SJCRH30 (cell line): ENCODE measurements around the gene TMEM174. TPM values are rescaled to one million over a fixed set of nuclear protein-coding genes. Genes with fewer than 3 reads are reported as not detected.

Source experiments
- DNase-seq, 2 experiments: peaks; one replicate each; pipeline ENCODE4 v3.0.0-alpha.2; 2015 to 2020
- H3K27ac ChIP-seq: fragments of 250-450 bp; sonication (Bioruptor Pico); 2 replicates; pipeline ENCODE4 v1.5.1; 2020; ENCODE audit warnings: mild to moderate bottlenecking, moderate library complexity
- H3K27me3 ChIP-seq: fragments of 250-450 bp; sonication (Bioruptor Pico); 2 replicates; pipeline ENCODE4 v1.5.1; 2020; ENCODE audit warnings: mild to moderate bottlenecking, moderate library complexity
- H3K36me3 ChIP-seq: fragments of 250-450 bp; sonication (Bioruptor Pico); 2 replicates; pipeline ENCODE4 v1.5.1; 2020; ENCODE audit warnings: mild to moderate bottlenecking, moderate library complexity
- H3K4me1 ChIP-seq: fragments of 250-450 bp; sonication (Bioruptor Pico); 2 replicates; pipeline ENCODE4 v1.5.1; 2020; ENCODE audit warnings: mild to moderate bottlenecking, moderate library complexity
- H3K4me3 ChIP-seq: fragments of 250-450 bp; sonication (Bioruptor Pico); 2 replicates; pipeline ENCODE4 v1.5.1; 2020; ENCODE audit warnings: mild to moderate bottlenecking, moderate library complexity
- H3K9me3 ChIP-seq: fragments of 250-450 bp; sonication (Bioruptor Pico); replicated peaks from 2 replicates; pipeline ENCODE4 v1.5.1; 2020; ENCODE audit warnings: mild to moderate bottlenecking, moderate library complexity
- total RNA-seq: library from RNA; depleted of rRNA; stranded (reverse); fragments of >200 nt; shearing (Covaris generic); gene quantifications from 2 replicates; pipeline ENCODE4 v1.2.3, GENCODE V29; 2014; rRNA removed

TMEM174 gene, protein sequence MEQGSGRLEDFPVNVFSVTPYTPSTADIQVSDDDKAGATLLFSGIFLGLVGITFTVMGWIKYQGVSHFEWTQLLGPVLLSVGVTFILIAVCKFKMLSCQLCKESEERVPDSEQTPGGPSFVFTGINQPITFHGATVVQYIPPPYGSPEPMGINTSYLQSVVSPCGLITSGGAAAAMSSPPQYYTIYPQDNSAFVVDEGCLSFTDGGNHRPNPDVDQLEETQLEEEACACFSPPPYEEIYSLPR
- total RNA-seq: not detected in 2 replicates

DNA sequence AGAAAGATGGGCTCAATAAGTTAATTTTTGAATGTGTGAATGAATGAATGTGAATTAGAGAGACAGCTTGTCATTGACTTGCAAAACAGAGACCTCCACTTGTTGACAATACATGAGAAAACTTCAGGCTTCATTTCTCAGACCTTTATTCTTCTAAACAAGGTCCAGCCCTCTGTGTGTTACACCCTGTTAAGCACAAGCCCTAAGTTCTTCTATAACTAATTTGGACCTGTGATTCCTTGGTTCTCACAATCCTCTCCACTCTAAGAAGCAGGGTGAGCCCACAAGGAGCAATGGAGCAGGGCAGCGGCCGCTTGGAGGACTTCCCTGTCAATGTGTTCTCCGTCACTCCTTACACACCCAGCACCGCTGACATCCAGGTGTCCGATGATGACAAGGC is at the start of gene TMEM174:
TMEM174 (plus strand) TSS at position 243 of the 400 bp plus-strand sequence; CDS start at position 294, 51 bp downstream.
- no peak within 1 kb of the TSS for H3K4me3 ChIP-seq
- no peaks in the 10 kb centered on the region; the same call in 1 of the 2 replicates for H3K27me3 ChIP-seq
- no peak for DNase-seq
- H3K9me3 ChIP-seq: no peaks in the 10 kb centered on the region
- H3K27ac ChIP-seq: no peak within 1 kb of the TSS
- no peaks in the 10 kb centered on the region for H3K4me1 ChIP-seq
- H3K36me3 ChIP-seq: no peaks in the 10 kb centered on the region

DNA sequence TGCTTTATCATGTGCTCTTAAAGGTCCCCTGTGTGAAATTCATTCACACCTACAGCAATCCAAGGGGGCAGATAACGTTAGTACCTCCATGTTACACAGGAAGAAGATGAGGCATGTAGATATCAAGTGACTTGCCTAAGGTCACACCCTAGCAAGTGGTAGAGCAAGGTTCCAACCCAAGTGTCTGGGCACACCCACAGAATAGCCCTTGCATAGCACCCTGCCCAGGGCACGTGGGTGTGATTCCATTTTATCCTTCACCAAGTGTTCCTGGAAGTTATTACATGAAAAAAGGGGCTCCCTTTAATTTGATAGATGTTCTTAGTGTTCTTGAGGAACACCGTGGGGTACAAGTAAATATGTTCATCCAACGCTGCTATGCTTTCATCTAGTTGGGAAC is 47.7 kb upstream of the TMEM174 start:
- no peak overlapping the region for H3K4me3 ChIP-seq
- no peak for DNase-seq
- H3K27me3 ChIP-seq: no peaks in the 10 kb centered on the region
- H3K9me3 ChIP-seq: no peaks in the 10 kb centered on the region
- H3K36me3 ChIP-seq: no peaks in the 10 kb centered on the region
- H3K4me1 ChIP-seq: peaks cover 11% of the 10 kb centered on the region
- H3K27ac ChIP-seq: no peak overlapping the region

DNA sequence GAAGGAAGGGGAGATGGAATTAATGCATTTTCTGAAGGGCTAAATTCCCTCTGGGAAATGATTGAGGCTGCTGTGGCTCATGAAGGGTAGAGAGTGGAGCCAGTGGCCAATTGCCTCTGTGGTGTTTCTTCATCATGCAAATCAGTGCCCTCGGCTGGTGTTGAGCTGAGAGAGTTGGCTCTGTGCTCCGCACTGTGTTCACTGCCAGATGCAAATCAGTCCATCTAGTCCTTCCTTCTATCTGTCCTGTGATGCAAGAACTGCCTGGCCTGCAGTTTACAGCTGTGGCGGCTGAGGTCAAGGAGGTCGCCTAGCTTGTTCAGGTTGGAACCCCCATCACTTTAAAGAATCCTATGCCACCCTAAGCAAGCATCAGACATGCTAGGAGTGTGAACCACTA is 46.6 kb upstream of the TMEM174 start:
- DNase-seq: no peak
- Histone ChIP-seq H3K4me3 (no peak overlapping the region), H3K4me1 (peaks cover 11% of the 10 kb centered on the region), H3K27ac (no peak overlapping the region), H3K36me3 (no peaks in the 10 kb centered on the region), H3K27me3 (no peaks in the 10 kb centered on the region), H3K9me3 (no peaks in the 10 kb centered on the region)

DNA sequence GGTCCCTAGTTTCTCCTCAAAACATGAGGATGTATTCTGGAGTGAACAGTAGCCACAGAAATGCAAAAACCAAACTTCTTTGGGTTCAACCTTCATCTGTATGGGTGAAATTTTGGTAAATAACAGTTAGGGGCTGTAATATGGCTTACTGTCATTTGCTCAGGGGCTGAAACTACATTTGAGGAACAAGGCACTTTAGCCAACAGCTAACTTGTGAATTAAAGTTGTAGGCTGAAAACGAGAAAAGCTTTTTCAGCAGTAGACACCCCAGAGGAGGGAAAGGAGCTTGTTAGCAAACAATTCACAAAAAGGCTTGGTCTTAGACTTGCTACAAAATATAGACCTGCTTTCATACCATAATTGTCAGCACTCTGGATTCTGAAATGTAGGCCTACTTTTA is 46.0 kb upstream of the TMEM174 start:
- H3K9me3 ChIP-seq: no peaks in the 10 kb centered on the region
- no peaks in the 10 kb centered on the region for H3K36me3 ChIP-seq
- no peak overlapping the region for H3K4me3 ChIP-seq
- no peak overlapping the region for H3K27ac ChIP-seq
- H3K27me3 ChIP-seq: no peaks in the 10 kb centered on the region
- H3K4me1 ChIP-seq: peaks cover 11% of the 10 kb centered on the region
- no peak for DNase-seq

DNA sequence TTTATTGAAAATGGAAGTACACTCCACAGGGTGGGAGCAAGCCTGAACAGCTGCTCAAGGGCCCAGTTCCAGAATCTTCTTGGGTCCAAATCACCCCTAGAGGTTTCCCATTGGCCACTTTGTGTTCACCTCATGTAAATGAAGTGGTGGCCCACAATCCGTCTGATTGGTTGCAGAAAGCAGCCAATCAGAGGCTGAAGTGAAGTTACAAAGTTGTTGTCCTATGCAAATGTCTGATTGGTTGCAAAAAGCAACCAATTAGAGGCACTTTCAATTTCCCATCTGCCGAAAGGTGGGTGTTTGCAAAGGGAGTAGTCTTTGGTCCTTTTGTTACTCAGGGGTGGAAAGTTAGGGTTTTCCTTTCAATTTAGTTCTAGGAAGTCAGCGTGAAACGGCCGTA is 43.9 kb upstream of the TMEM174 start:
- H3K4me1 ChIP-seq: no peaks in the 10 kb centered on the region
- H3K9me3 ChIP-seq: no peaks in the 10 kb centered on the region
- DNase-seq: no peak

DNA sequence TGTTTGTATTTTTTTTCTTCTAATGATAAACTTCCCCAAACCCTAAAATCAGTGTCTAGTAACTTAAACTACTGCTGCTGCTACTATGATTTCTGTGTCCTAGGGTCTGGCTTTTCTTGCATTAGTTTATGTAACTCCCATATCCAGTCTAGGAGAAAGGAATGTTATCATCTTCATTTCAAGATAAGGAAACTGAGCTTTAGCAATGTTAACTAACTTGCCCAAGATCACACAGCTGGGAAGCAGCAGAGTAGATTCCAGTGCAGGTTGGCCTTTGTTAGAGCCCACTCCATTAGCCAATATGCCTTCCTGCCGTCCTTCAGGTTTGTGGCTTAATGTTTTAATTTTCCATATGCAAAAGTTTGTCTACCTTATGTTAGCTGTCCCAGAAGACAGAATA is 42.2 kb upstream of the TMEM174 start:
- no peak overlapping the region for H3K27ac ChIP-seq
- H3K4me3 ChIP-seq: no peak overlapping the region
- no peak for DNase-seq

More for the DNA sequence above, 43.9 kb upstream of the TMEM174 start:
- no peak overlapping the region for H3K4me3 ChIP-seq
- H3K27ac ChIP-seq: no peak overlapping the region
- H3K27me3 ChIP-seq: no peaks in the 10 kb centered on the region
- H3K36me3 ChIP-seq: no peaks in the 10 kb centered on the region

DNA sequence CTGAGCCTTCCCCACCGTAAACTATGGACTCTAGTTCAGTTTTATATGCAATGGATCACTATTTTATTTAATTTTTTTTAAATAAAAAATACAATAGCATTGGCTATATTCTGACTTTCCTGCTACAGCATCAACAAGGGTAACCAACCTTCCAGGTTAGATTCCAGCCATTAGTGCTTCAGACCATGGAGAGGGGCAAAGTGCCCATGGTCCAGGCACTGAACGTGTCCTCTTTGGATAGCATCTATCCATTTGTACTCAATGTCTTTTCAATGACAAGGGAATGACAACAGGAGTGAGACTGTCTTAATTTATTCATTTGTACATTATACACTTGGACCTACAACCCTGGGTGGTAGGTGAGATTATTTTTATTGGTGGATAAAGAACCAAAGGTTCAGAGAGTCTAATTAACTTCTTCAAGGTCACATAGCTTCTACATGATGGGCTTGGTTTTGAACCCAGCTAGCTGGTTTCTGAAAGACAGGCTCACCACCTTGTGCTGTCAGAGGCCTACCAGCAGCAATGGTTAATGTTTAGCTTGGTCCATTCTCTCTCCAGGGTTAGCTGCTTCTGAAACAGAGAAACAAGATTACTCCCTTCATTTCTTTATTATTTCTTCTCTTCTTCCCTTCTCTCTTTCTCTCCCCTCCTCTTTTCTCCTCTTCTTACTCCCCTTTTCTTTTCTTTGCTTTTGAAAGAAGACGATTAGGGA is 41.1 kb upstream of the TMEM174 start:
- DNase-seq: no peak

More for the DNA sequence above, 42.2 kb upstream of the TMEM174 start:
- no peaks in the 10 kb centered on the region for H3K9me3 ChIP-seq
- H3K4me1 ChIP-seq: no peaks in the 10 kb centered on the region
- no peaks in the 10 kb centered on the region for H3K36me3 ChIP-seq
- no peaks in the 10 kb centered on the region for H3K27me3 ChIP-seq

DNA sequence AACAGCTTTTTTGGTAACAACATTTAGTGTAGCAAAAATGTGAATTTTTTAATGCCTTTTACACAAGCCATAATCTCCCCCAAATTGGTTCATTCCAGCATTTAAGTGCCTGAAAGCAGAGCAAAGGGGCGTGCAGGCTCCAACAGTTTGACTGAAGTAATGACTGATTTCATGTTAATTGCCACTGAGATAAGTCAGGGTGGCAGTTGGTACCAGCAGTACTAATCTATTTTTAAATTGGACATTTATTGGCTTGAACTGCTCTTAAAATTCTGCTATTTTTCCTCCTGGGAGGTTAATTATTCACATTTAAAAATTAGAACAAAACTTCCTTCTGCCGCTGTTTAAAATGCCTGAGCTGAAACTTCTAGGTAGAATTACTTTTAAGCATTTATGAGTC is 40.2 kb upstream of the TMEM174 start:
- Histone ChIP-seq H3K27ac (no peak overlapping the region), H3K36me3 (no peaks in the 10 kb centered on the region), H3K4me3 (no peak overlapping the region), H3K9me3 (no peaks in the 10 kb centered on the region), H3K27me3 (no peaks in the 10 kb centered on the region), H3K4me1 (no peaks in the 10 kb centered on the region)
- DNase-seq: no peak

More for the DNA sequence above, 41.1 kb upstream of the TMEM174 start:
- no peaks in the 10 kb centered on the region for H3K27me3 ChIP-seq
- H3K27ac ChIP-seq: no peak overlapping the region
- no peaks in the 10 kb centered on the region for H3K4me1 ChIP-seq
- H3K36me3 ChIP-seq: no peaks in the 10 kb centered on the region
- no peak overlapping the region for H3K4me3 ChIP-seq
- H3K9me3 ChIP-seq: no peaks in the 10 kb centered on the region

DNA sequence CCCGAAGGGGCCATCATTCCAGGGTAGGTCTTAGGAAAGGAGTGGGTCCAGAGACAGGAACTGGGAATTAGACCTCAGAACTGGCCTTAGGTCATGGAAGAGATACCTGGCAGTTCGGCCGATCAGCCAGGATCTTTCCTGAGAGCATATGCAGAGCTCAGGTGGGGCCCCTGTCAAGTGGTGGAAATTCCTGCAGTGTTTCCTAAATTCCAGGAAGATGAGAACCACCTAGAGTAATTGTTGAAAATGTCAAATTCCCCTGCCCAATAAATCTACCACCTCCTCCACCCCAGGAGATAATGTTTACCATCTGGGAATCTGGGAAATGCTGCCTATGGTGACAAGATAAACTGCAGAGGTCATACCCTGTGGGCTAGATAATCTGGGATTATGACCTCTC is 38.0 kb upstream of the TMEM174 start:
- Histone ChIP-seq H3K27ac (no peak overlapping the region), H3K4me3 (no peak overlapping the region), H3K4me1 (no peaks in the 10 kb centered on the region), H3K27me3 (no peaks in the 10 kb centered on the region), H3K9me3 (no peaks in the 10 kb centered on the region), H3K36me3 (no peaks in the 10 kb centered on the region)
- DNase-seq: no peak

DNA sequence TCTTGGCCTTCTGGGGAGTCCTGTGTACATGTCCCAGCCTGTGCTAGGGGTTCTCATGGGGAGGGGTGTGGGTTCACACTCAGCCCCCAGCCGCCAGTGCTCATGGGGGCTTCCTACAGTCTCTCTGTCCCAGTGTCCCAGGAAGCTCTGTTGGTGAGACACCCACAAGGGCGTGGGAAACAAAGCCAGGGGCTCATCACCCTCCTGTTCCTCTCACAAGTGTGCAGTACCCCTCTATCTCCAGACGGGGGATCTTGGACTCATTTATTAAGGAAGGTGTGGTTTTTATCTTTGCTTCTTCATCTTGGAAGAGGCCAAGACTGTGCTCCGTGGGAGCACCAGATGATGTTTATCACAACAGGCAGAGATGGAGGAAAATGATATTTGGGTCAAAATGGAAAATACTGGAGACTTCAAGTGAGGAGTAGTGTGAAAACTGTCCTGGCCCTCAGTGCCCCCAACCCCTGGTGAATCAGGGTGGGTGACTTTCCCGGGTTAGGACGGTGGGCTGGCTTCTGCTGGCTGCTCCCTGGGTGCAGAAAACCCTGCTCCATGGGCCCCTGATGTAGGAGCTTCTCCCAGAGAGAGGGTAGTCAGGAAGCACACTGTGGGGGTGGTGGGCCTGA is 37.5 kb upstream of the TMEM174 start:
- Histone ChIP-seq H3K27ac (no peak overlapping the region), H3K9me3 (no peaks in the 10 kb centered on the region), H3K36me3 (no peaks in the 10 kb centered on the region), H3K4me1 (no peaks in the 10 kb centered on the region), H3K4me3 (no peak overlapping the region), H3K27me3 (no peaks in the 10 kb centered on the region)
- DNase-seq: peak; percentile 22 to 46

DNA sequence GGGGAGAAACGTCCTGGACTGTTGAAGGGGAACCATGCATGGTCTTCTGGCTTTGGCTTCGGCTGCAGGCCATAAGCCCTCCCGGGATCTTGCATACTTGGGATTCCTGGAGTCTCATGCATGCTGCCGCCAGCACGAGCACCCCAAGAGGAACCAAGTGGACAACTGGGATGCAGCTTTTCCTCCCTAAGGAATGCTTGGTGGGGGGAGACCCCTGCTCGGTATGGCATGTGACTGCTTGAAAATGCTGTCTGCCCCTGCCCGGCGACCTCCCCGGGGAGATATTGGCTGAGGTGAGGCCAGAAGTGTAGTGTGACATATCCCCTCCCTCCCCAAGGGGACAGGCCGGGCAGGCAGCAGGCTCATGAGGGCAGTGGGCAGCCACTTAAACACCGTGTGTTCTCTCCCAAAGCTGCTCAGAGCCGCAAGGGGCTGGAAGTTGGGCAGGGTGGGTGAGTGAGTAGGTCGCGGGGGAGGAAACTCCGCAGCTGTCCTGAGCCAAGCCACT is 36.9 kb upstream of the TMEM174 start:
- DNase-seq: peak; percentile 29 to 49
- Histone ChIP-seq H3K27ac (no peak overlapping the region), H3K9me3 (no peaks in the 10 kb centered on the region), H3K27me3 (no peaks in the 10 kb centered on the region), H3K4me1 (no peaks in the 10 kb centered on the region), H3K4me3 (peak overlapping the region; percentile 12; the same call in 1 of the 2 replicates), H3K36me3 (no peaks in the 10 kb centered on the region)

DNA sequence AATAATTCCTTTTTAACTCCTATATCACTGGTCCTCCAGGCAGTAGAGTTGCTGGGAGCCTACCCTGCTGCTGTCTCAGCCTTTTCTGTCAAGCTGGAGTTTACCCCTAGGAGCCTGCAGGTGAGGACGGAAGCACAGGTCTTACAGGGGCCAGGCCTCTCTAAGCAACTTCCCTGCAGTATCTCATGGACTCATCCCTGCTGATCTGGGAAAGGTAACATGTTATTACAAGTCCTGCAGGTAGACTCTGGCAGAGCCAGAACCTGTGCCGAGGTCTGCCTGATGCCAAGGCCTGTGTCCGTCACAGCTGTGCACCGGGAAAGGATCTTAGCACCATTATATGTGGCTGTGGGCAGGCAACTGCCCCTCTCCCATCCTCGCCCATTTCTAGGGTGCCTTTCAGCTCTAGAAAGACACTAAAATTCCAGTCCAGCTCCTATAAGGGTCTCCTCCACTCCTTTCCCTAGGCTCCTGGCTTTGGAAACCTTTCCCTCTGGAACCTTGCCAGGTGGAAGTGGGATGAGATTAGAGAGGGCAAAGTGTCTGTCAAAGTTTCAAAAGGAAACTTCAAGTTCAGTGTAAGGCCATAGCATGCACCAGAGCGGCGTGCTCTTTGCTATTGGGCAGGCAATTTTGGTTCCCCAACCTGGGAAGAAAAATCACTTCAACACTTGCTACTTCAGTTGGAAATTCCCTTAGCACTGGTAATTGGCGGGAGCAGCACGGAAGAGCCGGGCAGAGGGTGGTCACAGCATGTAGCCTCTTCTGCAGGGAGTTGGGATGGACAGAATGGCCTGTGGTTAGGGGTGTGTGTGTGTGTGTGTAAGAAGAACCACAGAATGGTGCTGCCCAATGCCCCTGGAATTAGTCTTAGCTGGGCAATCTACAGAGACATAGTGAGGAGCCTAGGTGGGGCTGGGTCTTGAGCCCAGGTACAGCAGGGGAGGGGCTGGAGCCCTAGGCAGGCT is 35.1 kb upstream of the TMEM174 start:
- H3K4me1 ChIP-seq: no peaks in the 10 kb centered on the region
- no peak overlapping the region for H3K27ac ChIP-seq
- no peak overlapping the region for H3K4me3 ChIP-seq
- H3K9me3 ChIP-seq: no peaks in the 10 kb centered on the region
- no peaks in the 10 kb centered on the region for H3K36me3 ChIP-seq
- H3K27me3 ChIP-seq: no peaks in the 10 kb centered on the region
- no peak for DNase-seq

DNA sequence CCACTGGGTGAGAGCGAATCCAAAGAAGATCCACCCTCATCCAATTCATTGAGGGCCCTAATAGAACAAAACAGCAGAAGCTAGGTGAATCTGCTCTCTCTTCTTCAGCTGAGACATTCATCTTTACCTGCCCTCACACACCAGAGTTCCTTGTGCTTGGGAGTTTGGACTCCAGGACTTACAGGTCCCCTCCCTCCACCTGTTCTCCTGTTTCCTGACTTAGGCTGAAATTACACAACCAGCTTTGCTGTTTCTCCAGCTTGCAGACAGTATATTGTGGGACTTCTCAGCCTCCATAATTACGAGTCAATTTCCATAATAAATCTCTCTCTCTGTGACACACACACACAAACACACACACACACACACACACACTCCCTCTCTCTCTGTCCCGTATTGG is 33.5 kb upstream of the TMEM174 start:
- DNase-seq: no peak
- Histone ChIP-seq H3K4me1 (no peaks in the 10 kb centered on the region), H3K36me3 (no peaks in the 10 kb centered on the region), H3K27me3 (no peaks in the 10 kb centered on the region), H3K4me3 (no peak overlapping the region), H3K9me3 (no peaks in the 10 kb centered on the region), H3K27ac (no peak overlapping the region)

DNA sequence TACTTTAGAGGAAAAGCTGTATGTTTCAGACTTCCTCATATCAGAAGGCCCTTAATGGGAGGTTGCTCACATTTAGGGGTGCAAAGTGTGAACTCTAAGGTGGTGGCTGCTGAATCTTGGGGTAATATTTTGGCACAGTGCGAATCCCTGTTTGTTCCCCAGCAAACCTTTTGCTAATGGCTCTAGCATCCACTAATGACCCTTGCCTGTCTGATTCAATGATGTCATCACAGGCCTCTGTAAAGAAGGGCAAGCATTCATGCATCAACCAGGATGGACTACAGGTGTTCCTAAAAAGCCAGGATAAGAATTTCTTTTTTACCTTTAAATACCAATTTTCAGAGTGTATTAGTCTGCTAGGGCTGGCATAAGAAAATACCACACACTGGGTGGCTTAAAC is 32.2 kb upstream of the TMEM174 start:
- H3K36me3 ChIP-seq: no peaks in the 10 kb centered on the region
- H3K9me3 ChIP-seq: no peaks in the 10 kb centered on the region
- no peaks in the 10 kb centered on the region for H3K27me3 ChIP-seq
- DNase-seq: no peak
- no peak overlapping the region for H3K27ac ChIP-seq
- H3K4me1 ChIP-seq: no peaks in the 10 kb centered on the region
- H3K4me3 ChIP-seq: no peak overlapping the region
